Nephron progenitor cell (in vitro differentiated cells): ENCODE data around the gene DUS1L.

ENCODE experiments used
- DNase-seq: peaks from one replicate; pipeline ENCODE4 v3.0.0; 2021
- H3K27ac Mint-ChIP-seq: 2 replicates; pipeline ENCODE4 v1.8.0; 2021; ENCODE audit warnings: mild to moderate bottlenecking, moderate library complexity, mixed read lengths
- H3K27me3 Mint-ChIP-seq: 2 replicates; pipeline ENCODE4 v1.8.0; 2021; ENCODE audit warnings: mild to moderate bottlenecking, low read depth, mixed read lengths; ENCODE audit not compliant: poor library complexity
- H3K36me3 Mint-ChIP-seq: 2 replicates; pipeline ENCODE4 v1.8.0; 2021; ENCODE audit warnings: low read depth, mixed read lengths
- H3K4me1 Mint-ChIP-seq: 2 replicates; pipeline ENCODE4 v1.8.0; 2021; ENCODE audit warnings: mixed read lengths
- H3K4me3 Mint-ChIP-seq: 2 replicates; pipeline ENCODE4 v1.8.0; 2021; ENCODE audit warnings: mild to moderate bottlenecking, moderate library complexity, mixed read lengths
- H3K9me3 Mint-ChIP-seq: 2 replicates; pipeline ENCODE4 v1.8.0; 2021; ENCODE audit warnings: mild to moderate bottlenecking, moderate library complexity, mixed read lengths
- CTCF ChIP-seq: fragments of 200-600 bp; sonication (generic); IDR thresholded peaks from 2 replicates; pipeline ENCODE4 v1.5.0; 2021; ENCODE audit warnings: antibody characterized with exemption

The DUS1L gene

GRCh38 chr17:82047914-82048570 is 17.6 kb downstream of the DUS1L start:
- no peaks in the 10 kb centered on the region for H3K27me3 Mint-ChIP-seq
- no peak overlapping the region for H3K4me3 Mint-ChIP-seq
- TF ChIP-seq CTCF = no peak
- DNase-seq = no peak
- H3K9me3 Mint-ChIP-seq = no peaks in the 10 kb centered on the region
- H3K36me3 Mint-ChIP-seq = peaks cover 8% of the 10 kb centered on the region
- H3K27ac Mint-ChIP-seq = no peak overlapping the region
- H3K4me1 Mint-ChIP-seq = peaks cover 14% of the 10 kb centered on the region

GRCh38 chr17:82047379-82047778 is 18.2 kb downstream of the DUS1L start:
- Mint-ChIP-seq H3K27ac (peak overlapping the region; percentile 58), H3K27me3 (no peaks in the 10 kb centered on the region), H3K36me3 (peaks cover 8% of the 10 kb centered on the region), H3K9me3 (no peaks in the 10 kb centered on the region), H3K4me1 (peaks cover 13% of the 10 kb centered on the region), H3K4me3 (no peak overlapping the region)
- no peak for TF ChIP-seq CTCF
- no peak for DNase-seq

- no peaks in the 10 kb centered on the region for H3K27me3 Mint-ChIP-seq
- no peak overlapping the region for H3K4me3 Mint-ChIP-seq
- TF ChIP-seq CTCF = no peak
Measured at GRCh38 chr17:82046903-82047302, 18.7 kb downstream of the DUS1L start.

GRCh38 chr17:82045936-82046484 is 19.6 kb downstream of the DUS1L start:
- no peak for TF ChIP-seq CTCF

More at GRCh38 chr17:82046903-82047302, 18.7 kb downstream of the DUS1L start:
- DNase-seq = no peak
- Mint-ChIP-seq H3K27ac (peak overlapping the region; percentile 93), H3K4me1 (peaks cover 15% of the 10 kb centered on the region), H3K36me3 (peaks cover 8% of the 10 kb centered on the region), H3K9me3 (no peaks in the 10 kb centered on the region)

GRCh38 chr17:82043507-82043906 is 22.1 kb downstream of the DUS1L start:
- Mint-ChIP-seq H3K4me3 (no peak overlapping the region), H3K27me3 (peaks cover 3% of the 10 kb centered on the region), H3K27ac (no peak overlapping the region), H3K36me3 (peaks cover 8% of the 10 kb centered on the region), H3K9me3 (peaks cover 4% of the 10 kb centered on the region), H3K4me1 (peaks cover 20% of the 10 kb centered on the region)
- no peak for DNase-seq
- TF ChIP-seq CTCF = no peak

More at GRCh38 chr17:82045936-82046484, 19.6 kb downstream of the DUS1L start:
- no peak for DNase-seq
- Mint-ChIP-seq H3K4me3 (no peak overlapping the region), H3K36me3 (peaks cover 8% of the 10 kb centered on the region), H3K27me3 (no peaks in the 10 kb centered on the region), H3K9me3 (no peaks in the 10 kb centered on the region), H3K4me1 (peaks cover 20% of the 10 kb centered on the region), H3K27ac (no peak overlapping the region)

- H3K4me3 Mint-ChIP-seq = no peak overlapping the region
- H3K27me3 Mint-ChIP-seq = peaks cover 5% of the 10 kb centered on the region
- peaks cover 6% of the 10 kb centered on the region for H3K36me3 Mint-ChIP-seq
- DNase-seq = no peak
- no peak for TF ChIP-seq CTCF
- peaks cover 25% of the 10 kb centered on the region for H3K4me1 Mint-ChIP-seq
- H3K27ac Mint-ChIP-seq = no peak overlapping the region
- H3K9me3 Mint-ChIP-seq = peaks cover 8% of the 10 kb centered on the region
Measured at GRCh38 chr17:82042649-82043048, 23.0 kb downstream of the DUS1L start.
